HEK293 (cell line): ENCODE results near the gene SCYL1.

Experiments
- CTCF ChIA-PET: fragments of 350-600 bp; formaldehyde crosslinking; extraction: SDS; loops from one replicate; lab custom pipeline; 2021; ENCODE audit warnings: antibody characterized with exemption; lab: Yijun Ruan, JAX
- POLR2A ChIA-PET: fragments of 300-600 bp; formaldehyde crosslinking; extraction: SDS; loops from one replicate; lab custom pipeline; 2020; ENCODE audit warnings: antibody characterized with exemption, inconsistent platforms; lab: Yijun Ruan, JAX
- H3K27ac ChIP-seq: fragments of 200-500 bp; sonication (Bioruptor generic); 2 replicates; pipeline ENCODE4 v1.5.1; 2014; ENCODE audit warnings: low read depth, low read length, control low read depth, inconsistent platforms; ENCODE audit errors: extremely low read depth
- H3K36me3 ChIP-seq, 2 experiments: fragments of 200-500 bp in 1 of 2; sonication (Bioruptor generic) in 1 of 2; 1 replicate in 1 of 2; 2 replicates in 1 of 2; pipeline ENCODE4 v1.5.1; 2014 to 2017; ENCODE audit warnings: inconsistent platforms in 2 of 2, low read length in 2 of 2; ENCODE audit not compliant: control insufficient read depth in 2 of 2, insufficient read depth in 1 of 2
- H3K4me1 ChIP-seq: fragments of 200-500 bp; sonication (Bioruptor generic); 2 replicates; pipeline ENCODE4 v1.5.1; 2014; ENCODE audit warnings: mild to moderate bottlenecking, low read length, inconsistent platforms; ENCODE audit not compliant: control insufficient read depth, insufficient read depth
- H3K4me3 ChIP-seq: 2 replicates; pipeline ENCODE4 v1.5.1; 2011; ENCODE audit warnings: low read depth, mild to moderate bottlenecking, control low read depth, low read length, moderate library complexity
- H3K9me3 ChIP-seq: fragments of 200-500 bp; sonication (Bioruptor generic); 2 replicates; pipeline ENCODE4 v1.5.1; 2014; ENCODE audit warnings: low read depth, low read length, inconsistent platforms; ENCODE audit not compliant: control insufficient read depth, insufficient read depth
- BCL11B ChIP-seq: fragments of 450-650 bp; formaldehyde crosslinking; IDR thresholded peaks from 2 replicates; pipeline ENCODE4 v1.5.1; 2016; ENCODE audit warnings: low read depth, missing biosample characterization, missing genetic modification characterization
- CTCF ChIP-seq: fragments of 450-650 bp; formaldehyde crosslinking; IDR thresholded peaks from 2 replicates; pipeline ENCODE4 v1.5.1; 2016; ENCODE audit warnings: missing biosample characterization, missing genetic modification characterization
- GFI1B ChIP-seq: fragments of 450-650 bp; formaldehyde crosslinking; IDR thresholded peaks from 2 replicates; pipeline ENCODE4 v1.5.1; 2016; ENCODE audit warnings: missing biosample characterization, missing genetic modification characterization
- PRDM2 ChIP-seq: fragments of 450-650 bp; formaldehyde crosslinking; IDR thresholded peaks from 2 replicates; pipeline ENCODE4 v1.5.1; 2016; ENCODE audit warnings: missing biosample characterization, missing genetic modification characterization, borderline replicate concordance
- SCRT2 ChIP-seq: fragments of 450-650 bp; formaldehyde crosslinking; IDR thresholded peaks from 2 replicates; pipeline ENCODE4 v1.5.1; 2016; ENCODE audit warnings: missing biosample characterization, missing genetic modification characterization
- ZNF121 ChIP-seq: fragments of 450-650 bp; formaldehyde crosslinking; IDR thresholded peaks from 2 replicates; pipeline ENCODE4 v1.5.1; 2016; ENCODE audit warnings: missing biosample characterization, missing genetic modification characterization
- ZNF140 ChIP-seq: fragments of 450-650 bp; formaldehyde crosslinking; IDR thresholded peaks from 2 replicates; pipeline ENCODE4 v1.5.1; 2016; ENCODE audit warnings: missing biosample characterization, missing genetic modification characterization
- ZNF169 ChIP-seq: fragments of 450-650 bp; formaldehyde crosslinking; IDR thresholded peaks from 2 replicates; pipeline ENCODE4 v1.5.1; 2016; ENCODE audit warnings: missing biosample characterization, missing genetic modification characterization
- ZNF350 ChIP-seq: fragments of 450-650 bp; formaldehyde crosslinking; IDR thresholded peaks from 2 replicates; pipeline ENCODE4 v1.5.0; 2017; ENCODE audit warnings: missing biosample characterization, mild to moderate bottlenecking, missing genetic modification characterization
- ZNF433 ChIP-seq: fragments of 450-650 bp; formaldehyde crosslinking; IDR thresholded peaks from 2 replicates; pipeline ENCODE4 v1.5.1; 2016; ENCODE audit warnings: missing biosample characterization, missing genetic modification characterization, low read depth
- ZNF626 ChIP-seq: fragments of 450-650 bp; sonication (Bioruptor Pico); formaldehyde crosslinking; IDR thresholded peaks from 2 replicates; pipeline ENCODE4 v1.5.1; 2018; ENCODE audit warnings: missing biosample characterization, missing genetic modification characterization, inconsistent platforms
- ZNF645 ChIP-seq: fragments of 450-650 bp; formaldehyde crosslinking; IDR thresholded peaks from 2 replicates; pipeline ENCODE4; 2016; ENCODE audit warnings: missing biosample characterization, missing genetic modification characterization
- ZNF664 ChIP-seq: fragments of 450-650 bp; formaldehyde crosslinking; IDR thresholded peaks from 2 replicates; pipeline ENCODE4 v1.5.1; 2016; ENCODE audit warnings: missing biosample characterization, missing genetic modification characterization
- ZNF768 ChIP-seq: fragments of 450-650 bp; formaldehyde crosslinking; IDR thresholded peaks from 2 replicates; pipeline ENCODE4 v1.5.1; 2018; ENCODE audit warnings: missing biosample characterization, mild to moderate bottlenecking, missing genetic modification characterization
- TF ChIP-seq, protein P1 (sequence below): fragments of 450-650 bp; formaldehyde crosslinking; IDR thresholded peaks from 2 replicates; pipeline ENCODE4 v1.5.1; 2016; ENCODE audit warnings: missing biosample characterization, missing genetic modification characterization

Gene SCYL1

GRCh38 chr11:65529475-65530156, 4.7 kb downstream of the SCYL1 start:
- Histone ChIP-seq H3K4me1 (peaks cover 4% of the 10 kb centered on the region; the same call in 1 of the 2 replicates), H3K4me3 (no peak overlapping the region), H3K36me3 (peaks cover 6 to 79% of the 10 kb centered on the region in 2 experiments; a peak in 2 of 3 replicates), H3K27ac (no peak overlapping the region), H3K9me3 (no peaks in the 10 kb centered on the region)
- TF ChIP-seq PRDM2 (no peak), BCL11B (tag by site-specific recombination) (0 out of 2 replicates have a peak, but pooled peaks have one; percentile 33), ZNF768 (tag by site-specific recombination) (peak; percentile 77)
- ChIA-PET POLR2A (interaction anchor here (1.5 to 3.0 kb wide), 2 partner anchors 11 to 42 kb away, joined by 3 to 12 read pairs; no protein-coding TSS in a partner anchor), CTCF (interaction anchor here (0.6 to 3.4 kb wide), 4 partner anchors 12 to 514 kb away, joined by 3 to 21 read pairs (median 5); no protein-coding TSS in a partner anchor)

- Histone ChIP-seq H3K36me3 (peaks cover 6 to 84% of the 10 kb centered on the region in 2 experiments; a peak in 2 of 3 replicates), H3K4me1 (peaks cover 4% of the 10 kb centered on the region; the same call in 1 of the 2 replicates), H3K9me3 (no peaks in the 10 kb centered on the region), H3K27ac (no peak overlapping the region), H3K4me3 (no peak overlapping the region)
- no peak for TF ChIP-seq ZNF350
- TF ChIP-seq CTCF, result 0 out of 2 replicates have a peak, but pooled peaks have one; percentile 19
- TF ChIP-seq SCRT2 (tag by site-specific recombination), result peak; percentile 79
- no peak for TF ChIP-seq ZNF121 (tag by site-specific recombination)
- TF ChIP-seq ZNF626 (tag by site-specific recombination), result no peak
- TF ChIP-seq ZNF664, result no peak
- TF ChIP-seq ZNF140 (tag by site-specific recombination), result no peak
- ChIA-PET POLR2A (interaction anchor here (1.5 to 3.0 kb wide), 2 partner anchors 10 to 42 kb away, joined by 3 to 12 read pairs; no protein-coding TSS in a partner anchor), CTCF (interaction anchor here (0.7 to 3.4 kb wide), 5 partner anchors 11 to 59 kb away, joined by 3 to 21 read pairs (median 4); no protein-coding TSS in a partner anchor)
Measured at GRCh38 chr11:65530157-65530496, 5.2 kb downstream of the SCYL1 start.

DNA sequence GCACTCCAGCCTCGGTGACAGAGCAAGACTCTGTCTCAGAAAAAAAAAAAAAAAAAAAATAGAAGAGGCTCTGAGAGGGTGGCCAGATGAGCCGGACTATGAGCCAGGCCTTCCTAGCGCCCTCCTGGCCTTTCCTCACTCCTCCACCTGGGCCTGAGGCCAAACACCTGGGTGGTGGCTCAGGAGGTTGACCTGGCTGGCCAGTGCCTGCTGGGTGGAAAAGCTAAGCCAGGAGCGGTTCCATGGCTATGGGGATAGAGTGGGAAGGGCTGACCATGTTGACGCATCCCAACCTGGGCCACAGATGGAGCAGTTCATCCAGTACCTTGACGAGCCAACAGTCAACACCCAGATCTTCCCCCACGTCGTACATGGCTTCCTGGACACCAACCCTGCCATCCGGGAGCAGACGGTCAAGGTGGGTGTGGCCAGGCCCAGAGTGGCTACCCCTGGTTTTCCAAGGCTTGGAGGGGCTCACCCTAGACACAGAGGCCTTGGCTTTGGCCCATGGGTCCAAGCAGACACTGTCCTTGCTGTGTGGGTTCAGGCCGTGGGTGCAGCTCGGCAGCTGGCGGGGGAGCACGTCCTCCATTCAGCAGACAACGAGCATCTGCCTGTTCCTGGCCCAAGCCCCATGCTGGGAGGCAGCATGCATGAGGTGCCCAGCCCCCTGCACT, 7.6 kb downstream of the SCYL1 start:
- Histone ChIP-seq H3K27ac (no peak overlapping the region), H3K9me3 (no peaks in the 10 kb centered on the region), H3K4me1 (no peaks in the 10 kb centered on the region), H3K4me3 (no peak overlapping the region), H3K36me3 (peaks cover 6 to 90% of the 10 kb centered on the region in 2 experiments; a peak in 2 of 3 replicates)
- CTCF ChIA-PET, result interaction anchor here (0.9 to 1.4 kb wide), 2 partner anchors 39 to 129 kb away, joined by 3 read pairs; no protein-coding TSS in a partner anchor
- POLR2A ChIA-PET, result interaction anchor here (0.6 kb wide), 1 partner anchor 363 kb away, joined by 4 read pairs; no protein-coding TSS in a partner anchor
- TF ChIP-seq ZNF433 (tag by site-specific recombination), result no peak
- TF ChIP-seq, protein P1, sequence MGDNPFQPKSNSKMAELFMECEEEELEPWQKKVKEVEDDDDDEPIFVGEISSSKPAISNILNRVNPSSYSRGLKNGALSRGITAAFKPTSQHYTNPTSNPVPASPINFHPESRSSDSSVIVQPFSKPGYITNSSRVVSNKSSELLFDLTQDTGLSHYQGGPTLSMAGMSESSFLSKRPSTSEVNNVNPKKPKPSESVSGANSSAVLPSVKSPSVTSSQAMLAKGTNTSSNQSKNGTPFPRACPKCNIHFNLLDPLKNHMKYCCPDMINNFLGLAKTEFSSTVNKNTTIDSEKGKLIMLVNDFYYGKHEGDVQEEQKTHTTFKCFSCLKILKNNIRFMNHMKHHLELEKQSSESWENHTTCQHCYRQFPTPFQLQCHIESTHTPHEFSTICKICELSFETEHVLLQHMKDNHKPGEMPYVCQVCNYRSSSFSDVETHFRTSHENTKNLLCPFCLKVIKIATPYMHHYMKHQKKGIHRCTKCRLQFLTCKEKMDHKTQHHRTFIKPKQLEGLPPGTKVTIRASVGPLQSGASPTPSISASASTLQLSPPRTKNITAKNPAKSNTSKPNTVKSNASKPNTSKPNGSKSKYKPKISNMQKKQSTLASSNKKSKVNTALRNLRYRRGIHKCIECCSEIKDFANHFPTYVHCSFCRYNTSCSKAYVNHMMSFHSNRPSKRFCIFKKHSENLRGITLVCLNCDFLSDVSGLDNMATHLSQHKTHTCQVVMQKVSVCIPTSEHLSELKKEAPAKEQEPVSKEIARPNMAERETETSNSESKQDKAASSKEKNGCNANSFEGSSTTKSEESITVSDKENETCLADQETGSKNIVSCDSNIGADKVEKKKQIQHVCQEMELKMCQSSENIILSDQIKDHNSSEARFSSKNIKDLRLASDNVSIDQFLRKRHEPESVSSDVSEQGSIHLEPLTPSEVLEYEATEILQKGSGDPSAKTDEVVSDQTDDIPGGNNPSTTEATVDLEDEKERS (tag by site-specific recombination), result no peak
- no peak for TF ChIP-seq GFI1B
- TF ChIP-seq ZNF768 (tag by site-specific recombination), result no peak
- no peak for TF ChIP-seq ZNF645 (tag by site-specific recombination)
- TF ChIP-seq ZNF169 (tag by site-specific recombination), result no peak
